NCI-H524 treated with DMSO at 0.1 percent for 48 hours (cell line): ENCODE measurements around the gene EMP2.

Experiments used
- DNase-seq: peaks from one replicate; lab custom pipeline; 2025; lab: John Stamatoyannopoulos, UW

The EMP2 gene

GRCh38 chr16:10485159-10485558, 95.2 kb downstream of the EMP2 start:
- DNase-seq: no peak

- no peak for DNase-seq
Observed at GRCh38 chr16:10480151-10480550, 100.2 kb downstream of the EMP2 start.
